ENCODE data around the gene EEPD1.

DNA sequence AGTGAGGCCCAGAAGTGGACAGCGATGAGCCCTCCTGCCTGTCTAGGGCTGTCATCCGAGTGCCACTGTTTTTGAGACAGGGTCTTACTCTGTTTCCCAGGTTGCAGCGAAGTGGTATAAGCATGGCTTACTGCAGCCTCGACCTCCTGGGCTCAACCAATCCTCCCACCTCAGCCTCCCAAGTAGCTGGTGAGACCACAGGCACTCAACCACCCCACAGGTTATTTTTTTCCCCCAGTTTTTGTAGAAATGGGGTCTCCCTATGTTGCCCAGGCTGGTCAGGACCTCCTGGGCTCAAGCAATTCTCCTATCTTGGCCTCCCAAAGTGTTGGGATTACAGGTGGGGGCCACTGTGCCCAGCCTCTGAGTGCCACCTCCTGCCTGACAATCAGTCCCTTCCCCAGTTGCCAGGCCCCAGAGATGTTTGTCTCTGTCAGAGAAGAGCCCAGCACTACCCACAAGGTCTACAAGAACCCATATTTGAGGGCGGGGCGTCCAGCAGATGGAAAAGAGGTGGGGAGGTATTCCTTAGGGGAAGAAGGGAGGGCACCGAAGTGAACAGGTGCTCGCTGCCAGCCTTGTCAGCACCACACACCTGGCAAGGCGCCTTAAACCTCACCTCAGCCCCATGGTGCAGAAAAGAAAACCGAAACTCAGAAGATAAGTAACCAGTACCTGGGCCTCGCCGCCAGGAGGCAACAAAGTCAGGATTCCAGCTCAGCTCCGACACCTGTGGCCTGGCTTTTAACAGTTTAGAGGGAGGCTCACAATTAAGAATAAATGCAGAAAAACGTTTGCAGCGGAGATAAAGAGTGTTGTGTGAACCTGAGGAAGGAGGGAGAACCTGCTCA lies 159.2 kb downstream of the EEPD1 start:
- TF ChIP-seq, protein P1, sequence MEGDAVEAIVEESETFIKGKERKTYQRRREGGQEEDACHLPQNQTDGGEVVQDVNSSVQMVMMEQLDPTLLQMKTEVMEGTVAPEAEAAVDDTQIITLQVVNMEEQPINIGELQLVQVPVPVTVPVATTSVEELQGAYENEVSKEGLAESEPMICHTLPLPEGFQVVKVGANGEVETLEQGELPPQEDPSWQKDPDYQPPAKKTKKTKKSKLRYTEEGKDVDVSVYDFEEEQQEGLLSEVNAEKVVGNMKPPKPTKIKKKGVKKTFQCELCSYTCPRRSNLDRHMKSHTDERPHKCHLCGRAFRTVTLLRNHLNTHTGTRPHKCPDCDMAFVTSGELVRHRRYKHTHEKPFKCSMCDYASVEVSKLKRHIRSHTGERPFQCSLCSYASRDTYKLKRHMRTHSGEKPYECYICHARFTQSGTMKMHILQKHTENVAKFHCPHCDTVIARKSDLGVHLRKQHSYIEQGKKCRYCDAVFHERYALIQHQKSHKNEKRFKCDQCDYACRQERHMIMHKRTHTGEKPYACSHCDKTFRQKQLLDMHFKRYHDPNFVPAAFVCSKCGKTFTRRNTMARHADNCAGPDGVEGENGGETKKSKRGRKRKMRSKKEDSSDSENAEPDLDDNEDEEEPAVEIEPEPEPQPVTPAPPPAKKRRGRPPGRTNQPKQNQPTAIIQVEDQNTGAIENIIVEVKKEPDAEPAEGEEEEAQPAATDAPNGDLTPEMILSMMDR (IDR thresholded peaks at IDR 0.05; ENCODE audit: extremely low read depth in 1 of 2, insufficient read depth in 1 of 2, low read depth in 1 of 2, low read length in 2 of 2): no peak
- TF ChIP-seq MYC (IDR thresholded peaks at IDR 0.05; ENCODE audit: low read depth, low read length): no peak
- TF ChIP-seq POLR2AphosphoS5 (IDR thresholded peaks at IDR 0.05; ENCODE audit: insufficient read depth, low read depth, low read length): no peak
- TF ChIP-seq POLR2A (IDR thresholded peaks at IDR 0.05; ENCODE audit: low read depth, low read length): no peak
